ENCODE data around the gene CBY2. TPM values are rescaled to one million over a fixed set of nuclear protein-coding genes. Genes with fewer than 3 reads are reported as not detected.

The CBY2 gene
- total RNA-seq, 4 donors from 2014 or later = 0.27 TPM; not detected in 3

DNA sequence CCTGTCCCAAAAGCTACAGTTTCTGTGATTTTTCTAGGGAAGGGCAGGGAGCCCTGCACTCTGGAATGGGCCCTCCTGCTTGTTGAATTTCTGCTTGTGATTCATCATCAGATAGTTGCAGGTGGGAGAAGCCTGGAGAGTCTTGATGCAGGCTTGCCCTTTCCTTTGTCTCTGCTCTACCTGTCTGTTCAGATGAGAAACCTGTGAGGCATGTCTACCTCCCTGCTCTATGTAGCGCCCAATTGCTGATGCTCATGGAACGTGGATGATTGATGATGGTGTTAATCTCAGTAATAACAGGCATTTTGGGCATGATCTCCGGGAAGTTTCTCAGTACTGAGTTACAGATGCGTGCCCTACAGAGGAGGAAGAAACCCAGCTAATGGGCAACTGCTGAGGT is 10.9 kb upstream of the CBY2 start:
- intact Hi-C loops (cut with DNase I) = no loop called here
- 90 to 94% methylated on average over 4 of the region's 4 CpGs for WGBS, 2 donors
- H3K4me1 ChIP-seq = no peaks in the 10 kb centered on the region
- DNase-seq = no peak
- TF ChIP-seq CTCF (IDR thresholded peaks at IDR 0.05) (no peak), POLR2A (IDR thresholded peaks at IDR 0.05) (no peak)
- H3K27me3 ChIP-seq = no peaks in the 10 kb centered on the region
- no peak overlapping the region for H3K4me3 ChIP-seq (replicated peaks in 1 of 3)
- H3K36me3 ChIP-seq = no peaks in the 10 kb centered on the region
- H3K9me3 ChIP-seq = no peaks in the 10 kb centered on the region
- H3K27ac ChIP-seq = no peak overlapping the region

GRCh38 chr13:45691667-45692066 is 10.5 kb upstream of the CBY2 start:
- Histone ChIP-seq H3K4me3 (replicated peaks in 1 of 3) (no peak overlapping the region), H3K4me1 (no peaks in the 10 kb centered on the region), H3K36me3 (no peaks in the 10 kb centered on the region), H3K27ac (no peak overlapping the region), H3K27me3 (no peaks in the 10 kb centered on the region), H3K9me3 (no peaks in the 10 kb centered on the region)
- TF ChIP-seq POLR2A (IDR thresholded peaks at IDR 0.05) = no peak
- no peak for DNase-seq
- WGBS, 2 donors = 74% methylated on average over 1 of the region's 1 CpG
- intact Hi-C loops (cut with DNase I) = no loop called here

DNA sequence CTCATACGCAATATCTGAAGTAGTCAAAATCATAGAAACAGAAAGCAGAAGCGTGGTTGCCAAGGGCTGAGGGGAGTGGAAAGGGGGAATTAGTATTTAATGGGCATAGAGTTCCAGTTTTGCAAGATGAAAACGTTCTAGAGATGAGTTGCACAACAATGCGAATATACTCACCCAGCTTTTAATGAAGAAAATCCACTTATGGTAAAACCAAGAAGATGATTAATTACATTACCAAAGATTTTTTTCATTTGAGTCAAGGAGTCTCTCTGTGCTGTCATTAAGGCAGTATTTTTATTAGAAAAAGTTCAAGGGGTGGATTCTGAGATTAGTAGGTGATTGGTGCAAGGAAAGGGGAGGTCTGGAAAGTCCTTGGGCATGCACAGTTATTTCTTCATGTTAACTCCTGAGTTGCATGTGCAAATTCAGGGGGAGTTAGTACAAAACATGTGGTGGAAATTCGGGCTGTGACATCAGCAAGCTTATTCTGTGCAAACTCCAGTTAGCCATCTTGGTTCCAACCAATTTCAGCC is 6.9 kb upstream of the CBY2 start:
- no peak overlapping the region for H3K4me3 ChIP-seq (replicated peaks in 1 of 3)
- no peak for DNase-seq
- 73 to 74% methylated on average over 5 of the region's 5 CpGs for WGBS, 2 donors

GRCh38 chr13:45696610-45697226 is 5.4 kb upstream of the CBY2 start:
- no peak overlapping the region for H3K4me3 ChIP-seq (replicated peaks in 1 of 3)
- H3K4me1 ChIP-seq = no peaks in the 10 kb centered on the region
- H3K36me3 ChIP-seq = no peaks in the 10 kb centered on the region
- DNase-seq = no peak
- no peak overlapping the region for H3K27ac ChIP-seq
- WGBS, 2 donors = 74 to 76% methylated on average over 2 of the region's 2 CpGs
- no peaks in the 10 kb centered on the region for H3K27me3 ChIP-seq
- H3K9me3 ChIP-seq = no peaks in the 10 kb centered on the region
- TF ChIP-seq POLR2A (IDR thresholded peaks at IDR 0.05) (no peak), CTCF (IDR thresholded peaks at IDR 0.05) (no peak)
- intact Hi-C loops (cut with DNase I) = no loop called here

More for the DNA sequence above, 6.9 kb upstream of the CBY2 start:
- TF ChIP-seq CTCF (IDR thresholded peaks at IDR 0.05) (no peak), POLR2A (IDR thresholded peaks at IDR 0.05) (no peak)
- Histone ChIP-seq H3K27ac (no peak overlapping the region), H3K4me1 (no peaks in the 10 kb centered on the region), H3K36me3 (no peaks in the 10 kb centered on the region), H3K27me3 (no peaks in the 10 kb centered on the region), H3K9me3 (no peaks in the 10 kb centered on the region)
- intact Hi-C loops (cut with DNase I) = no loop called here

DNA sequence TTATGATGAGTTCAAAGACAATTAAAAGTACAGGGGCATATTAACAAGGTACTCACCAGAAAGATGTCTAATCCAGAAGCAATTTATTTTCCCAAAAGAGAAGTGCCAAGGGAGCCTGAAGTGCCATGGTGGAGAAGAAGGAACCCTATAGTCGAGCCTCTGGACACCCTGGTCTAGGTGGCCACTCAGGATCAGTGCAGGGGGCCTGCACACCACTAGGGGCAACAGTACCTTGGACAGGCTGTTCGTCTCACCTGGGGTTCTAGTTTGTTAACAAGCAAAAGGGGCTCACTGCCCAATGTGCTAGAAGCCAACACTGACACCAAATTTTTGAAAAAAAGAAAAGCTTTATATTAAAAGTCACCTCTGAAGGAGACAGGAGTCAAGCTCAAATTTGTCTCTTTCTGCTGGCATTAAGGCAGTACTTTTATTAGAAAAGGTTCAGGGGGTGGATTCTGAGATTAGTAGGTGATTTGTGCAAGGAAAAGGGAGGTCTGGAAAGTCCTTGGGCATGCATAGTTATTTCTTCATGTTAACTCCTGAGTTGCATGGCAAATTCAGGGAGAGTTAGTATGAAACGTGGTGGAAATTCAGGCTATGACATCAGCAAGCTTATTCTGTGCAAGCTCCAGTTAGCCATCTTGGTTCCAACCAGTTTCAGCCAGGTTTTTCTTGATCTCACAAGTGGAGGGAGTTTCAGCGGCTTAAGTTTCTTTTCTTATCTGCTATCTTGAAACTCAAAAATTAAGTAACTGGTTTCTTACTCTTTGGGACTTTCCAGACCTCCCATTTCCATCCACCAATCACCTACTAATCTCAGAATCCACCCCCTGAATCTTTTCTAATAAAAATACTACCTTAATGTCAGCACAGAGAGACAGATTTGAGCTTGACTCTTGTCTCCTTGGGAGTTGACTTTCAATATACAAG is 884 bp upstream of the CBY2 start:
- no peak for DNase-seq
- no peaks in the 10 kb centered on the region for H3K4me1 ChIP-seq
- no peaks in the 10 kb centered on the region for H3K9me3 ChIP-seq
- no peaks in the 10 kb centered on the region for H3K36me3 ChIP-seq
- H3K27me3 ChIP-seq = no peaks in the 10 kb centered on the region
- TF ChIP-seq POLR2A (IDR thresholded peaks at IDR 0.05) (no peak), CTCF (IDR thresholded peaks at IDR 0.05) (no peak)
- intact Hi-C loops (cut with DNase I) = no loop called here
- 64 to 71% methylated on average over 4 of the region's 4 CpGs for WGBS, 2 donors
- H3K27ac ChIP-seq = no peak overlapping the region
- H3K4me3 ChIP-seq (replicated peaks in 1 of 3) = no peak overlapping the region
